Uterus (tissue), 4 donors: ENCODE measurements around the gene FGF14. TPM values are rescaled to one million over a fixed set of nuclear protein-coding genes. Genes with fewer than 3 reads are reported as not detected.

ENCODE experiments used
- DNase-seq, 2 donors: peaks; one replicate each; pipeline ENCODE4 v3.0.0-alpha.2; 2019 to 2020
- H3K27ac ChIP-seq, 2 donors: fragments of 200-600 bp; sonication (generic); 1 replicate in 1 of 2; 2 replicates in 1 of 2; pipeline ENCODE4 v1.5.1; 2016 to 2018
- H3K27me3 ChIP-seq, 2 donors: fragments of 200-600 bp; sonication (generic); one replicate each; pipeline ENCODE4 v1.5.1; 2018 to 2019; ENCODE audit warnings: control low read depth in 1 of 2
- H3K36me3 ChIP-seq, 2 donors: fragments of 200-600 bp; sonication (generic); one replicate each; pipeline ENCODE4 v1.5.1; 2019; ENCODE audit warnings: control low read depth in 1 of 2
- H3K4me1 ChIP-seq, 2 donors: fragments of 200-600 bp; sonication (generic); one replicate each; pipeline ENCODE4 v1.5.1; 2018 to 2019; ENCODE audit warnings: control low read depth in 1 of 2
- H3K4me3 ChIP-seq, 2 donors: fragments of 200-600 bp; sonication (generic); 1 replicate in 1 of 2; 2 replicates in 1 of 2; pipeline ENCODE4 v1.5.1; 2018 to 2019; ENCODE audit warnings: mild to moderate bottlenecking in 1 of 2
- H3K9me3 ChIP-seq, 2 donors: fragments of 200-600 bp; sonication (generic); one replicate each; pipeline ENCODE4 v1.5.1; 2019; ENCODE audit warnings: control low read depth in 1 of 2
- POLR2A ChIP-seq, 2 donors: fragments of 450-650 bp; IDR thresholded peaks; one replicate each; pipeline ENCODE4 v1.6.1; 2016; ENCODE audit warnings: antibody characterized with exemption in 2 of 2, mild to moderate bottlenecking in 1 of 2, moderate library complexity in 1 of 2
- intact Hi-C: fragments of 100-400 bp; cut with DNase I; formaldehyde crosslinking; loops from one replicate; pipeline ENCODE4 v1.15.1; 2023; ENCODE audit warnings: low total_unique reads
- total RNA-seq, 4 donors: library from RNA; depleted of rRNA in 3 of 4; stranded (reverse); fragments of >200 nt in 3 of 4; gene quantifications; one replicate each; pipeline versions ENCODE4 v1.1.0 to v1.2.4, GENCODE V29; 2014 to 2023
- TF ChIP-seq, protein P1 (sequence below), 4 experiments: fragments of 200-600 bp in 2 of 4; fragments of 450-650 bp in 2 of 4; sonication (generic) in 2 of 4; IDR thresholded peaks; one replicate each; pipeline ENCODE4 v1.5.1; 2016 to 2019; ENCODE audit warnings: antibody characterized with exemption in 4 of 4, mild to moderate bottlenecking in 2 of 4, moderate library complexity in 1 of 4
- donor health status: DM: yes; HTN: yes; CAD: no.

Gene FGF14
- total RNA-seq, 4 donors from 2014 or later: under 0.01 to 0.98 (median 0.62) TPM; not detected in 1

DNA sequence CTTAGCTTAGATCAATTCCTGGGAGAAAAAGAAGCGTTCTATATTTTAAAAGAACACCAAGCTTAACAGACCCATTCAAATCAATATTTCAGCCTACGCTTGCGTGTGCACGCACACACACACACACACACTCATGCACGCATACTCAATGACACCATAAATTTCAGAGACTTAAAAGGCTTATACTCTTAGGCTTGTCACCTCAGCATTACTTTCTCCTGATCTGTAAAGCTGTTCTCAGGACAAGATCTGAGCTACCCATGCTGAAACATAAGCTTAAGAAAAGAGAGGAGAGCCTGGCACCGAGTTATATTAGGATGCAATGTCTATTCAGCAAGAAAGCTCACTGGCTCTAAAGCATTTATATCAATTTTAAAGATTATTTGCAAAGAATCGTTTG lies 368.5 kb downstream of the FGF14 start:
- no peak overlapping the region for H3K4me3 ChIP-seq
- no peaks in the 10 kb centered on the region for H3K36me3 ChIP-seq
- intact Hi-C loops: no loop called here
- TF ChIP-seq POLR2A (IDR thresholded peaks at IDR 0.05): no peak
- no peaks in the 10 kb centered on the region for H3K4me1 ChIP-seq
- no peak overlapping the region for H3K27ac ChIP-seq
- H3K9me3 ChIP-seq: no peaks in the 10 kb centered on the region
- H3K27me3 ChIP-seq: no peaks in the 10 kb centered on the region
- DNase-seq: no peak

DNA sequence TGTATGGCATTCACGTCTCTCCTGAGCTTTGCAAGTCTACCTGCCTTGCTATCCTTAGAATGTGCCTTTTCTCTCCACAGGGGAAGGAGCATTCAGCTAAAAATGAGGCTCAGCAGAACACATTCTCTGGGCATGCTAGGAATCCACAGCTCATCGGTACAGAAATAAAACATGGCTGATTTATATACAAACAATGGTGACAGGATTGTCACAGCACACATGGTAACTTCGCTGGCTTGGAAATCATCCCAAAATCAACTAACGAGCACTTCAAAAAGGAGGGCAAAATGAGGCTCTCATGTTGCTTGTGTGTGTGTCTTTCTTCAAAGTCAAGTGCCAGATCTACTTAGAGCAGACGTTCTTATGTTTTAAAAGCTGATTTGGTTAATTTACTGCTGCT lies 373.0 kb downstream of the FGF14 start:
- H3K36me3 ChIP-seq: no peaks in the 10 kb centered on the region
- no peaks in the 10 kb centered on the region for H3K4me1 ChIP-seq
- no peak overlapping the region for H3K27ac ChIP-seq
- TF ChIP-seq, protein P1, sequence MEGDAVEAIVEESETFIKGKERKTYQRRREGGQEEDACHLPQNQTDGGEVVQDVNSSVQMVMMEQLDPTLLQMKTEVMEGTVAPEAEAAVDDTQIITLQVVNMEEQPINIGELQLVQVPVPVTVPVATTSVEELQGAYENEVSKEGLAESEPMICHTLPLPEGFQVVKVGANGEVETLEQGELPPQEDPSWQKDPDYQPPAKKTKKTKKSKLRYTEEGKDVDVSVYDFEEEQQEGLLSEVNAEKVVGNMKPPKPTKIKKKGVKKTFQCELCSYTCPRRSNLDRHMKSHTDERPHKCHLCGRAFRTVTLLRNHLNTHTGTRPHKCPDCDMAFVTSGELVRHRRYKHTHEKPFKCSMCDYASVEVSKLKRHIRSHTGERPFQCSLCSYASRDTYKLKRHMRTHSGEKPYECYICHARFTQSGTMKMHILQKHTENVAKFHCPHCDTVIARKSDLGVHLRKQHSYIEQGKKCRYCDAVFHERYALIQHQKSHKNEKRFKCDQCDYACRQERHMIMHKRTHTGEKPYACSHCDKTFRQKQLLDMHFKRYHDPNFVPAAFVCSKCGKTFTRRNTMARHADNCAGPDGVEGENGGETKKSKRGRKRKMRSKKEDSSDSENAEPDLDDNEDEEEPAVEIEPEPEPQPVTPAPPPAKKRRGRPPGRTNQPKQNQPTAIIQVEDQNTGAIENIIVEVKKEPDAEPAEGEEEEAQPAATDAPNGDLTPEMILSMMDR (IDR thresholded peaks at IDR 0.05): no peak
- TF ChIP-seq POLR2A (IDR thresholded peaks at IDR 0.05): no peak
- intact Hi-C loops: no loop called here
- H3K9me3 ChIP-seq: no peaks in the 10 kb centered on the region
- no peak overlapping the region for H3K4me3 ChIP-seq
- no peaks in the 10 kb centered on the region for H3K27me3 ChIP-seq
- DNase-seq: no peak

DNA sequence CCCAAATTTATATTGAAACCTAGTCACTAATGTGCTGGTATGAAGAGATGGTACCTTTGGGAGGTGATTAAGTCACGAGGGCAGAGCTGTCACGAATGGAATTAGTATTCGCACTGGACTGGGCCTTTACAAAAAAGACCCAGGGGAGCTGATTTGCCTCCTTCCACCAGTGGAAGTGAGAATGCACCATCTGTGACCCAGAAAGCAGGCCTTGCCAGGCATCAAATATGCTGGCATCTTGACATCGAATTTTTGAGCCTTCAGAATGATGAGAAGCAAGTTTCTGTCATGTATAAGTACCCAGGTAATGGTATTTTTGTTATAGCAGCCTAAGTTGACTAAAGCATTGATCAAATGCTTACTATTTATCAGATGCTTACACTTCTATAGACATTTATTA lies 373.6 kb downstream of the FGF14 start:
- DNase-seq: no peak
- TF ChIP-seq, protein P1 (IDR thresholded peaks at IDR 0.05): no peak
- no peak for TF ChIP-seq POLR2A (IDR thresholded peaks at IDR 0.05)
- Histone ChIP-seq H3K27me3 (no peaks in the 10 kb centered on the region), H3K4me1 (no peaks in the 10 kb centered on the region), H3K9me3 (no peaks in the 10 kb centered on the region), H3K4me3 (no peak overlapping the region), H3K27ac (no peak overlapping the region), H3K36me3 (no peaks in the 10 kb centered on the region)
- intact Hi-C loops: no loop called here

DNA sequence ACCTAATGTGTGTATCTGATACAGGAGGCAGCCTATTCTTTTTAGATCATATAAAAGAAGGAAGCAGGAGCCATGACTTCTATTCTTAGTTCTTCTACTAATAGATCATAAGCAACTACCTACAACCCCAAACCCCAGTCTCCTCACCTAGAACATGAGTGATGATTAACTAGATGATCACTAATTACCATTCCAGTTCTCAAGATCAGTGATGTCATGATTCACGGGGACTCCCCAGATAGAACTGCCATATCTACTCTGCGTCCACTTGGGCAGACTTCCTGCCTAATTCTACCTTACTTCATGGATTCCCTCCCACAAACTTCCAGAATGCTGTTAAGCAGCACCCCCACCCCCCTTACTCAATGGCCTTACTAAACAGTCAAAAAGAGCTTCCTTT lies 380.1 kb downstream of the FGF14 start:
- DNase-seq: no peak
- no peak for TF ChIP-seq POLR2A (IDR thresholded peaks at IDR 0.05)
- TF ChIP-seq, protein P1 (IDR thresholded peaks at IDR 0.05): no peak
- no peaks in the 10 kb centered on the region for H3K9me3 ChIP-seq
- H3K4me1 ChIP-seq: no peaks in the 10 kb centered on the region
- H3K4me3 ChIP-seq: no peak overlapping the region
- H3K27me3 ChIP-seq: no peaks in the 10 kb centered on the region
- intact Hi-C loops: no loop called here
- H3K27ac ChIP-seq: no peak overlapping the region
- no peaks in the 10 kb centered on the region for H3K36me3 ChIP-seq

DNA sequence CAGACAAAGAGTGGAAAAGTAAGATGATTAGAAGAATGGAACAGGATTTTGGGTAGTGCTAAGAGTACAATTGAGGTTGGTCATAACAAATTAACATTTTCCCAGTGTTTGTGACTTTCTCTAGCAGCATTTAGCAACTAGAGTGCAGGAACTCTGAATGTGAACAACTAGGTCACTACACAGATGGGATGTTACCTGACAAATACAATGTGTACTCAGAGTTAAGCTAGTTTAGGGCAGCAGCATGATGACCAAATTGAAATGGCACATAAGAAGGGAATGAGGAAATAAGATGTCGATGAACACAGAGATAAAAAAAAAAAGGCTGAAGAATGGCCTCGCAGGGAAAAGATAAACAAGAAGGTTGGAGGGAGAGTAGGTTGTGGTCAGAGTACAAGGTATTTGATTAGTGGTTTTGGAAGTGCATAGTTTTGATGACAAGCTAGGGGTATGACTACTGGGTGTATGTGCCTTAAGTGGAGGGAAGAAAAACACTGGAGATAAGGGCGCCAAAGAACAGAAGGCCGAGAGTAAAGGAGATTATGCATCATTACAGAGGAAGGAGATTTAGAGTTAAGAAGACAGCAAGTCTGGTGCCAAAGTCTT lies 381.1 kb downstream of the FGF14 start:
- Histone ChIP-seq H3K4me3 (no peak overlapping the region), H3K4me1 (no peaks in the 10 kb centered on the region), H3K36me3 (no peaks in the 10 kb centered on the region), H3K27ac (no peak overlapping the region), H3K9me3 (no peaks in the 10 kb centered on the region), H3K27me3 (no peaks in the 10 kb centered on the region)
- intact Hi-C loops: no loop called here
- no peak for DNase-seq
- TF ChIP-seq POLR2A (IDR thresholded peaks at IDR 0.05): no peak
- TF ChIP-seq, protein P1 (IDR thresholded peaks at IDR 0.05): no peak

DNA sequence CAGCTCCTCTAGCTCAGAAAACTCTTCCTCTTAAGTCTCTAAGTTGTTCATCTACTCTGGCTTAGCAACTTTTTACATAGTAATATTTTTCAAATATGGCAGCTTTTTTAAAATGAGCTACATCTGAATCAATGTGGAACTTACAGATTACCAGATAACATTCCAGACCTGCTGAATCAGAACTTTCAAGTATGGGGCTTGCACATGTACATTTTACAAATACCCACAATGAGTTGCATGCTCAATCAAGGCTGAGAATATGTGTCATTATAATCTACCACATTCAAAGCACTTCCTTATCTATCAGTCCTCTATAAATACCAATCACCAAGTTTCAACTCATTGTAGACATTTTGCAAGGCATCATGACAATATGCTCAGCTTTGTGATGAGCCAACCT lies 383.1 kb downstream of the FGF14 start:
- DNase-seq: no peak
- intact Hi-C loops: no loop called here
- H3K36me3 ChIP-seq: no peaks in the 10 kb centered on the region
- TF ChIP-seq, protein P1 (IDR thresholded peaks at IDR 0.05): no peak
- no peak for TF ChIP-seq POLR2A (IDR thresholded peaks at IDR 0.05)
- H3K4me1 ChIP-seq: no peaks in the 10 kb centered on the region
- H3K9me3 ChIP-seq: no peaks in the 10 kb centered on the region
- H3K4me3 ChIP-seq: no peak overlapping the region
- no peaks in the 10 kb centered on the region for H3K27me3 ChIP-seq
- H3K27ac ChIP-seq: no peak overlapping the region
